MCF 10A (cell line): ENCODE measurements around the gene BUD23. TPM values are rescaled to one million over a fixed set of nuclear protein-coding genes. Genes with fewer than 3 reads are reported as not detected.

Experiments used
- BruUV-seq: library from RNA; stranded (reverse); fragments of 400-500 nt; replicated peaks from 2 replicates; lab custom pipeline; 2021; lab: Mats Ljungman, UMichigan
- CTCF ChIA-PET: fragments of 300-600 bp; sonication (Branson Sonifier 250); formaldehyde crosslinking; extraction: SDS; loops from one replicate; lab custom pipeline; 2021; ENCODE audit warnings: antibody characterized with exemption, inconsistent platforms; lab: Yijun Ruan, JAX
- POLR2A ChIA-PET: fragments of 300-600, 350-650 bp; sonication (Branson Sonifier 250); formaldehyde crosslinking; extraction: SDS; loops from one replicate; lab custom pipeline; 2020; ENCODE audit warnings: antibody characterized with exemption, inconsistent platforms; lab: Yijun Ruan, JAX
- DNase-seq: peaks from one replicate; pipeline ENCODE4 v3.0.0-alpha.2; 2018; ENCODE audit not compliant: unreplicated experiment
- H3K27ac Mint-ChIP-seq: one replicate; pipeline ENCODE4 v1.8.0; 2022; ENCODE audit warnings: mild to moderate bottlenecking, low read depth, mixed read lengths; ENCODE audit not compliant: unreplicated experiment
- H3K27me3 Mint-ChIP-seq: one replicate; pipeline ENCODE4 v1.8.0; 2022; ENCODE audit warnings: mixed read lengths; ENCODE audit not compliant: insufficient read depth, unreplicated experiment
- H3K36me3 Mint-ChIP-seq: one replicate; pipeline ENCODE4 v1.8.0; 2022; ENCODE audit warnings: mild to moderate bottlenecking, moderate library complexity, mixed read lengths; ENCODE audit not compliant: insufficient read depth, unreplicated experiment
- H3K4me1 Mint-ChIP-seq: one replicate; pipeline ENCODE4 v1.8.0; 2022; ENCODE audit warnings: mixed read lengths; ENCODE audit not compliant: insufficient read depth, unreplicated experiment
- H3K4me3 Mint-ChIP-seq: one replicate; pipeline ENCODE4 v1.8.0; 2022; ENCODE audit warnings: mild to moderate bottlenecking, moderate library complexity, mixed read lengths; ENCODE audit not compliant: unreplicated experiment
- H3K9me3 Mint-ChIP-seq: one replicate; pipeline ENCODE4 v1.8.0; 2022; ENCODE audit warnings: mixed read lengths; ENCODE audit not compliant: unreplicated experiment
- CTCF ChIP-seq: fragments of 200-600 bp; IDR thresholded peaks from one replicate; pipeline ENCODE4 v1.8.0; 2022; ENCODE audit warnings: antibody characterized with exemption, mild to moderate bottlenecking; ENCODE audit not compliant: unreplicated experiment
- intact Hi-C: fragments of 100-400 bp; cut with micrococcal nuclease; formaldehyde crosslinking; loops from 2 replicates; pipeline ENCODE4 v1.14.1; 2022
- total RNA-seq: library from RNA; stranded (reverse); gene quantifications from 2 replicates; pipeline ENCODE4 v1.2.3, GENCODE V29; 2022

The BUD23 gene
- total RNA-seq, 1 experiment from 2014 or later = 81.9 TPM

- no peaks in the 10 kb centered on the region for H3K27me3 Mint-ChIP-seq
- no peaks in the 10 kb centered on the region for H3K9me3 Mint-ChIP-seq
- no peak for DNase-seq
- H3K27ac Mint-ChIP-seq = no peak overlapping the region
- no peak for TF ChIP-seq CTCF
- POLR2A ChIA-PET = interaction anchor here (0.9 kb wide), 1 partner anchor 122 kb away, joined by 3 read pairs; no protein-coding TSS in a partner anchor
- BruUV-seq = no TSS peak
- CTCF ChIA-PET = interaction anchor here (0.6 to 10.0 kb wide), 6 partner anchors 117 to 672 kb away, joined by 3 to 67 read pairs (median 4); no protein-coding TSS in a partner anchor
- intact Hi-C loops = loop anchor here (5.0 kb wide), 1 partner anchor 61 kb away; the partner anchor contains the start of gene VPS37D
- peaks cover 5% of the 10 kb centered on the region for H3K4me1 Mint-ChIP-seq
- peaks cover 11% of the 10 kb centered on the region for H3K36me3 Mint-ChIP-seq
- H3K4me3 Mint-ChIP-seq = no peak overlapping the region
Observed at GRCh38 chr7:73728551-73728950, 45.2 kb downstream of the BUD23 start.

- no peak for TF ChIP-seq CTCF
- CTCF ChIA-PET = interaction anchor here (0.7 to 10.0 kb wide), 4 partner anchors 120 to 145 kb away, joined by 4 to 67 read pairs (median 6); no protein-coding TSS in a partner anchor
- DNase-seq = no peak
- no peak overlapping the region for H3K27ac Mint-ChIP-seq
- H3K27me3 Mint-ChIP-seq = no peaks in the 10 kb centered on the region
- peaks cover 13% of the 10 kb centered on the region for H3K4me1 Mint-ChIP-seq
- H3K4me3 Mint-ChIP-seq = no peak overlapping the region
- BruUV-seq = no TSS peak
- peaks cover 17% of the 10 kb centered on the region for H3K36me3 Mint-ChIP-seq
- intact Hi-C loops = no loop called here
- no peaks in the 10 kb centered on the region for H3K9me3 Mint-ChIP-seq
- POLR2A ChIA-PET = no interaction called here
Observed at GRCh38 chr7:73730485-73730884, 47.1 kb downstream of the BUD23 start.

GRCh38 chr7:73732397-73732796 is 49.0 kb downstream of the BUD23 start:
- CTCF ChIA-PET = interaction anchor here (0.5 to 10.0 kb wide), 6 partner anchors 49 to 125 kb away, joined by 3 to 67 read pairs (median 4); partner anchors contain the start of genes BUD23 and DNAJC30
- TF ChIP-seq CTCF = no peak
- Mint-ChIP-seq H3K4me3 (no peak overlapping the region), H3K27ac (no peak overlapping the region), H3K4me1 (peaks cover 13% of the 10 kb centered on the region), H3K9me3 (no peaks in the 10 kb centered on the region), H3K36me3 (peaks cover 30% of the 10 kb centered on the region), H3K27me3 (no peaks in the 10 kb centered on the region)
- intact Hi-C loops = no loop called here
- no TSS peak for BruUV-seq
- no peak for DNase-seq
- POLR2A ChIA-PET = interaction anchor here (0.8 kb wide), 1 partner anchor 122 kb away, joined by 3 read pairs; no protein-coding TSS in a partner anchor

- BruUV-seq = no TSS peak
- no peaks in the 10 kb centered on the region for H3K27me3 Mint-ChIP-seq
- peaks cover 25% of the 10 kb centered on the region for H3K36me3 Mint-ChIP-seq
- peak; percentile 90 for TF ChIP-seq CTCF
- H3K4me1 Mint-ChIP-seq = peaks cover 19% of the 10 kb centered on the region
- H3K27ac Mint-ChIP-seq = peak overlapping the region; percentile 76
- no peaks in the 10 kb centered on the region for H3K9me3 Mint-ChIP-seq
- POLR2A ChIA-PET = interaction anchor here (0.6 to 2.2 kb wide), 14 partner anchors 10 to 582 kb away, joined by 3 to 8 read pairs (median 4); partner anchors contain the start of genes BUD23 and TBL2
- DNase-seq = peak; percentile 97
- intact Hi-C loops = loop anchor here (2.0 kb wide), 2 partner anchors 128 to 214 kb away; no protein-coding TSS in a partner anchor
- CTCF ChIA-PET = interaction anchor here (0.5 to 10.0 kb wide), 20 partner anchors 10 to 283 kb away, joined by 3 to 67 read pairs (median 4); partner anchors contain the start of gene METTL27
- H3K4me3 Mint-ChIP-seq = no peak overlapping the region
Observed at GRCh38 chr7:73734619-73735527, 51.5 kb downstream of the BUD23 start.
